Gastrocnemius medialis (tissue), 4 donors: Measurements from ENCODE around the gene ZNF485.

Experiments
- CTCF ChIP-seq, 5 experiments: fragments of 450-650 bp in 3 of 5; fragments of 200-600 bp in 2 of 5; sonication (generic) in 2 of 5; IDR thresholded peaks in 4 of 5; conservative IDR thresholded peaks in 1 of 5; 1 replicate in 4 of 5; 2 replicates in 1 of 5; pipeline ENCODE4 v1.5.1; 2016 to 2019; ENCODE audit warnings: antibody characterized with exemption in 5 of 5, mild to moderate bottlenecking in 3 of 5, moderate library complexity in 3 of 5
- POLR2A ChIP-seq, 2 donors: fragments of 450-650 bp; IDR thresholded peaks; one replicate each; pipeline ENCODE4 v1.6.1; 2017; ENCODE audit warnings: antibody characterized with exemption in 2 of 2, mild to moderate bottlenecking in 2 of 2, moderate library complexity in 2 of 2

- no peak for TF ChIP-seq POLR2A (IDR thresholded peaks at IDR 0.05)
- TF ChIP-seq CTCF (IDR thresholded peaks at IDR 0.05 in 4 of 5, conservative IDR thresholded peaks at IDR 0.05 in 1 of 5): no peak
Observed at GRCh38 chr10:43666552-43666951, 60.3 kb downstream of the ZNF485 start.
